HG02678 (cell line): ENCODE data around the gene PKD2.
"Not testable (repeated sequence)": the region's sequence is repeated elsewhere in the genome, so short reads cannot be mapped to it uniquely, and the experiment has no call there.

Experiments
- ATAC-seq: cut with Tn5 transposase; IDR thresholded peaks from one replicate; pipeline ENCODE4 v1.9.1; 2021; ENCODE audit warnings: mild to moderate bottlenecking, moderate library complexity; ENCODE audit not compliant: unreplicated experiment

PKD2 gene

DNA sequence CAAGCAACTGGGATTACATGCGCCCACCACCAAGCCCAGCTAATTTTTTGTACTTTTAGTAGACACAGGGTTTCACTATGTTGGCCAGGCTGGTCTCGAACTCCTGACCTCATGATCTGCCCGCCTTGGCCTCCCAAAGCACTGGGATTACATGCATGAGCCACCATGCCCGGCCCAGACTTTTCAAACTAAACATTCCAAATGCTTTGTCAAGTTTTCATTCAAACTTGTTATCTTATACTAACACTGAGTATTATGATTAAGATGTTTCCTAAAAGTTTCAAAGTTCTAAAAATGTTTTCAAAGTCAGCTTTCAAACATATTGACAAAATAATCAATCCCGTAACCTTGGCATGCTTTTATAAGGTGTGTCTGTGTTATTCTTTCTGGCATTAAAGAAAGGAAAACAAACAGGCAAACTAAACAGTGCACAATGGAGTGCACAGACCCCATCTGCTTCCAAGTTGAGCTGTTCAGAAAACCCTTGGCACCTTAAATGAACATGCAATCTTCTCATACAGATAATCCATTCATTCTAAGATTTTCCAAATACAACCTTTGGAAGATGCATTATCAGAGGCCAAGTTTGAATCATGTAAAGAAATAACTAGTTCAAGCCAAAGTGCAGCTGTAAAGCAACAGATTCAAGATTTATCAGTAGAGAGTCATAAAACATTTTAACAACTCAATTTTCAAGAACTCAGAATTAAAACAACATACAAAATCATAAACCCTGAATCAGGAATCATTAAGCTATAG, 101.9 kb downstream of the PKD2 start:
- no peak for ATAC-seq

DNA sequence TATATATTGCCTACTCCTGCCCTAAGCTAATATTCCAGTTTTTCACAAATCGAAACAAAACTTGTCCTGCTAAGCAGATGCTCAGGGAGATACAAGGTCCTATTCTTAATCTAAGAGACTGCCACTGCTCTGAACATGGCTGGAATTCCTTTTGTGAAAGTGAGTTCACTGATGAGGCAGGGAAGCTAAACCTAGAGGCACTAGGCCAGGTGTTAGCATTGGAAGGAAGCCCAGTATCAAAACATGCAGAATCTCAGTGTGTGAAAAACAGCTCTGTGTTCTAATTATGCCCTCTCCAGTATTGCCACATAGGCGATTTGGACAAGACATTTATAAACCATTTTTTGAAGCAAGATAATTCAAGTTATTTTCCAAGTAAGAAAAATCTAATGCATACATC, 103.4 kb downstream of the PKD2 start:
- ATAC-seq: no peak

DNA sequence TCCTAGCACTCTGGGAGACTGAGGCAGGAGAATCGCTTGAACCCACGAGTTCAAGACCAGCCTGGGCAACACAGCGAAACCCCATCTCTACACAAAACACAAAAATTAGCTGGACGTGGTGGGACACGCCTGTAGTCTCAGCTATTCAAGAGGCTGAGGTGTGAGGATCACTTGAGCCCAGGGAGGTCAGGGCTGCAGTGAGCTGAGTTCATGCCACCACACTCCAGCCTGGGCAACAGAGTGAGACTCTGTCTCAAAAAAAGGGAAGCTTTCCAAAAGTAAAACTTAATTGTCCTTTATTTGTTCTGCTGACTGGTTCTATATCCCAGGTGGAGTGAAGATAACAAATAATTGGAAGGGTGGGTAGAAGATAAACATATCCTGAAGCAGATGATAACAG, 105.4 kb downstream of the PKD2 start:
- no peak for ATAC-seq

DNA sequence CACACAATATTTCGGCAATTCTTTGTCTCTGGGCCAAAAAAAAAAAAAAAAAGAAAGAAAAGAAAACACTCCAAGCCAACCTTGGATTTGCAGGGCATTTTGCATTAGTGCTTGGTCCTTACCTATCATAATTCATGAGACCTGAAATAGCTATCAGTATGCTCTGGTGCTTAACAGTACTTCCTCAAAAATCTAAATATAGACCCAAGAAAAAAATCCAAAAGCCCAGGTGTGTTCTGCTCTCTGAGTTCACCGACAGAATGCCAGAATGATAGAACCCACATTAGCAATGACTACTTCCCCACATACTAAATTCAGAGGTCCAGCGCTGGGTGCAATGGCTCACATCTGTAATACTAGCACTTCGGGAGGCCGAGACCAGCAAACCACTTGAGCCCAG, 108.2 kb downstream of the PKD2 start:
- ATAC-seq: no peak

DNA sequence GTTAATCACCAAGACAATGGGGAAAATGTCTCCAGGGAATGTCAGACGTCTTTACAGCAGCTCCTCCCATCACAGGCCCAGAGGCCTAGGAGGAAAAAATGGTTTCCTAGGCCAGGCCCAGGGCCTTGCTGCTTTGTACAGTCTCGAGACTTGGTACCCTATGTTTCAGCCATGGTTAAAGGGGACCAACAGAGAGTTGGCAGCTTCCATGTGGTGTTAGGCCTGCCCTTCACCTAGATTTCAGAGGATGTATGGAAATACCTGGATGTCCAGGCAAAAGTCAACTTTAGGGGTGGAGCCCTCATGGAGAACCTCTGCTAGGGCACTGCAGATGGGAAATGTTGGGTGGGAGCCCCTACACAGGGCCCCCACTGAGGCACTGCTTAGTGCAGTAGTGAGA, 112.5 kb downstream of the PKD2 start:
- ATAC-seq: no peak

DNA sequence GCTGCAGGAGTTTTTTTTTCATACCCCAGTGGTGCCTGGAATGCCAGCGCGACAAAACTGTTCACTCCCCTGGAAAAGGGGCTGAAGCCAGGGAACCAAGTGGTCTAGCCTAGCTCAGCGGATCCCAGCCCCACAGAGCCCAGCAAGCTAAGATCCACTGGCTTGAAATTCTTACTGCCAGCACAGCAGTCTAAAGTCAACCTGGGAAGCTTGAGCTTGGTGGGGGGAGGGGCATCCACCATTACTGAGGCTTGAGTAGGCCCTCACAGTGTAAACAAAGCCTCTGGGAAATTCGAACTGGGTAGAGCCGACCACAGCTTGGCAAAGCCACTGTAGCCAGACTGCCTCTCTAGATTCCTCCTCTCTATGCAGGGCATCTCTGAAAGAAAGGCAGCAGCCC, 114.8 kb downstream of the PKD2 start:
- ATAC-seq: not testable (repeated sequence)
